Fibroblast of upper back skin (primary cell): ENCODE results near the gene RASSF8.
A peak's percentile ranks its signal among the peaks of the same experiment; 100 is the strongest.

Source experiments
- DNase-seq: peaks from one replicate; pipeline ENCODE4 v3.0.0-alpha.2; 2013

RASSF8 gene

GRCh38 chr12:25962932-25963525 lies 4.5 kb downstream of the RASSF8 start:
- DNase-seq: no peak

GRCh38 chr12:25965682-25966081 lies 7.2 kb downstream of the RASSF8 start:
- DNase-seq: no peak

GRCh38 chr12:25970082-25970481 lies 11.6 kb downstream of the RASSF8 start:
- peak; percentile 23 for DNase-seq

- DNase-seq: no peak
Measured at GRCh38 chr12:25970916-25971653, 12.6 kb downstream of the RASSF8 start.

GRCh38 chr12:25971654-25972041 lies 13.2 kb downstream of the RASSF8 start:
- no peak for DNase-seq

GRCh38 chr12:25972783-25973182 lies 14.3 kb downstream of the RASSF8 start:
- peak; percentile 62 for DNase-seq

- DNase-seq: no peak
Measured at GRCh38 chr12:25975179-25975578, 16.7 kb downstream of the RASSF8 start.

GRCh38 chr12:25975682-25976081 lies 17.2 kb downstream of the RASSF8 start:
- DNase-seq: no peak

- no peak for DNase-seq
Measured at GRCh38 chr12:25976289-25976688, 17.8 kb downstream of the RASSF8 start.

- DNase-seq: peak; percentile 62
Measured at GRCh38 chr12:25977047-25977446, 18.6 kb downstream of the RASSF8 start.

- DNase-seq: no peak
Measured at GRCh38 chr12:25979059-25979458, 20.6 kb downstream of the RASSF8 start.

- DNase-seq: peak; percentile 31
Measured at GRCh38 chr12:25979563-25979962, 21.1 kb downstream of the RASSF8 start.

- no peak for DNase-seq
Measured at GRCh38 chr12:25980035-25980434, 21.6 kb downstream of the RASSF8 start.

GRCh38 chr12:25981597-25981996 lies 23.1 kb downstream of the RASSF8 start:
- DNase-seq: no peak

- DNase-seq: no peak
Measured at GRCh38 chr12:25982416-25982815, 23.9 kb downstream of the RASSF8 start.

GRCh38 chr12:25983625-25984024 lies 25.1 kb downstream of the RASSF8 start:
- DNase-seq: no peak

- no peak for DNase-seq
Measured at GRCh38 chr12:25984759-25985158, 26.3 kb downstream of the RASSF8 start.

GRCh38 chr12:25985316-25986175 lies 27.1 kb downstream of the RASSF8 start:
- DNase-seq: no peak

- DNase-seq: no peak
Measured at GRCh38 chr12:25986180-25986579, 27.7 kb downstream of the RASSF8 start.

GRCh38 chr12:25988505-25988904 lies 30.0 kb downstream of the RASSF8 start:
- DNase-seq: no peak

GRCh38 chr12:25990495-25990894 lies 32.0 kb downstream of the RASSF8 start:
- no peak for DNase-seq

GRCh38 chr12:25992026-25992782 lies 33.7 kb downstream of the RASSF8 start:
- DNase-seq: no peak
